Vagina (tissue), 2 donors: ENCODE measurements around the gene ACSS3.

Experiments
- CTCF ChIP-seq, 3 experiments: fragments of 450-650 bp in 2 of 3; fragments of 200-600 bp in 1 of 3; sonication (generic) in 1 of 3; IDR thresholded peaks; one replicate each; pipeline ENCODE4 v1.5.1; 2017 to 2019; ENCODE audit warnings: antibody characterized with exemption in 3 of 3, mild to moderate bottlenecking in 2 of 3, moderate library complexity in 2 of 3
- POLR2A ChIP-seq, 2 donors: fragments of 450-650 bp; IDR thresholded peaks; one replicate each; pipeline ENCODE4 v1.6.1; 2017; ENCODE audit warnings: antibody characterized with exemption in 2 of 2, mild to moderate bottlenecking in 2 of 2, moderate library complexity in 2 of 2
- POLR2AphosphoS5 ChIP-seq, 2 donors: sonication (generic); formaldehyde crosslinking; IDR thresholded peaks; one replicate each; pipeline ENCODE4 v1.9.0; 2017; ENCODE audit warnings: antibody characterized with exemption in 2 of 2, mild to moderate bottlenecking in 2 of 2, low read depth in 1 of 2; ENCODE audit not compliant: insufficient read depth in 1 of 2

DNA sequence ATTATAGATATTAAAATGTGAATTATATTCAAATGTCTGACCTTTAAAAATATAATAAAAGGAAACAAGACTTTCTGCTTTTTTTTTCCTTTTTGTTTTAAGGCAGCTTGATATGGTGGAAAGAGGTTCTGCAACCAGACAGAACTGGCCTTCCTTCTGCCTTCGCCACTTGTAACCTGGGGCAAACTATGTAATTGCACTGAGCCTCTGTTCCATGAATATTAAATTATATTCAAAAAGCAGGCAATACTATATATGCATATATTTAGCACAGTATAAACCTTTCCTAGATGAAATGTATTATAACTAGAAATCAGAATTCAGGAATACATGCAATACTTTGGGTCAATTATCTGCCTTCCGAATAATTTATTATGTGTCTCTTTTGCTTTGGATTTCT lies 59.9 kb downstream of the ACSS3 start:
- TF ChIP-seq CTCF (IDR thresholded peaks at IDR 0.05) (no peak), POLR2AphosphoS5 (IDR thresholded peaks at IDR 0.05; ENCODE audit: insufficient read depth in 1 of 2, low read depth in 1 of 2) (no peak), POLR2A (IDR thresholded peaks at IDR 0.05) (no peak)
